ENCODE data around the gene PTPRN2.

GRCh38 chr7:157711353-157711888 is 876.2 kb downstream of the PTPRN2 start:
- TF ChIP-seq CTCF (IDR thresholded peaks at IDR 0.05) (no peak), POLR2A (IDR thresholded peaks at IDR 0.05) (no peak)
